GM12878 (cell line): ENCODE results near the gene PLVAP. TPM values are rescaled to one million over a fixed set of nuclear protein-coding genes. Genes with fewer than 3 reads are reported as not detected.

ENCODE experiments used
- ASH2L ChIP-seq: fragments of 300-600, 200-600 bp; sonication (generic); IDR thresholded peaks from 2 replicates; pipeline ENCODE4 v1.6.1; 2017; ENCODE audit warnings: low read depth, mild to moderate bottlenecking, borderline replicate concordance
- BHLHE40 ChIP-seq, 2 experiments: fragments of 450-650 bp in 1 of 2; IDR thresholded peaks; 2 replicates each; pipeline ENCODE4 v1.6.1; 2011 to 2017; ENCODE audit warnings: low read depth in 2 of 2, borderline replicate concordance in 1 of 2, improper control_type of control experiment in 1 of 2, low read length in 1 of 2, mild to moderate bottlenecking in 1 of 2
- CEBPB ChIP-seq, 2 experiments: fragments of 150-350 bp in 1 of 2; IDR thresholded peaks; 2 replicates each; pipeline ENCODE4 v1.6.1; 2012 to 2014; ENCODE audit warnings: low read depth in 2 of 2, low read length in 2 of 2, borderline replicate concordance in 1 of 2, inconsistent platforms in 1 of 2
- CHD2 ChIP-seq: IDR thresholded peaks from 2 replicates; pipeline ENCODE4 v1.6.1; 2011; ENCODE audit warnings: low read depth, low read length, improper control_type of control experiment, borderline replicate concordance
- CREB1 ChIP-seq: IDR thresholded peaks from 2 replicates; pipeline ENCODE4 v1.6.1; 2012; ENCODE audit warnings: low read depth, mild to moderate bottlenecking, inconsistent platforms
- FOXM1 ChIP-seq: IDR thresholded peaks from 2 replicates; pipeline ENCODE4 v1.6.1; 2012; ENCODE audit warnings: low read depth, mild to moderate bottlenecking, inconsistent platforms, low read length, moderate library complexity
- HDGF ChIP-seq: fragments of 450-650 bp; IDR thresholded peaks from 2 replicates; pipeline ENCODE4 v1.6.1; 2016; ENCODE audit warnings: antibody characterized with exemption
- MEF2B ChIP-seq: fragments of 450-650 bp; IDR thresholded peaks from 2 replicates; pipeline ENCODE4 v1.6.1; 2018; ENCODE audit warnings: mild to moderate bottlenecking, moderate library complexity; ENCODE audit not compliant: partially characterized antibody, poor library complexity, severe bottlenecking
- MTA2 ChIP-seq: fragments of 450-650 bp; IDR thresholded peaks from 2 replicates; pipeline ENCODE4 v1.6.1; 2016; ENCODE audit warnings: low read depth, mild to moderate bottlenecking, moderate library complexity
- NFIC ChIP-seq: IDR thresholded peaks from 2 replicates; pipeline ENCODE4 v1.6.1; 2012; ENCODE audit warnings: low read depth, mild to moderate bottlenecking, inconsistent platforms, low read length, moderate library complexity
- PAX5 ChIP-seq: IDR thresholded peaks from 2 replicates; pipeline ENCODE4 v1.6.1; 2011; ENCODE audit warnings: low read depth, low read length, borderline replicate concordance
- PAX8 ChIP-seq: fragments of 450-650 bp; IDR thresholded peaks from 2 replicates; pipeline ENCODE4 v1.6.1; 2017; ENCODE audit warnings: mild to moderate bottlenecking, moderate library complexity
- RAD51 ChIP-seq: fragments of 450-650 bp; IDR thresholded peaks from 2 replicates; pipeline ENCODE4 v1.6.1; 2016; ENCODE audit warnings: moderate library complexity, mild to moderate bottlenecking, inconsistent platforms
- RFX5 ChIP-seq: IDR thresholded peaks from 2 replicates; pipeline ENCODE4 v1.6.1; 2011; ENCODE audit warnings: low read depth, low read length, improper control_type of control experiment
- RUNX3 ChIP-seq: IDR thresholded peaks from 2 replicates; pipeline ENCODE4 v1.6.1; 2012; ENCODE audit warnings: low read length, inconsistent platforms
- SIX5 ChIP-seq: IDR thresholded peaks from 2 replicates; pipeline ENCODE4 v1.6.1; 2011; ENCODE audit warnings: mild to moderate bottlenecking, low read depth, low read length, moderate library complexity; ENCODE audit not compliant: severe bottlenecking
- SMAD1 ChIP-seq: fragments of 450-650 bp; IDR thresholded peaks from 2 replicates; pipeline ENCODE4 v1.6.1; 2018; ENCODE audit warnings: mild to moderate bottlenecking, low read depth; ENCODE audit not compliant: partially characterized antibody
- SMAD5 ChIP-seq: IDR thresholded peaks from 2 replicates; pipeline ENCODE4 v1.6.1; 2016; ENCODE audit warnings: antibody characterized with exemption, low read depth
- SMARCA5 ChIP-seq: fragments of 450-650 bp; IDR thresholded peaks from 2 replicates; pipeline ENCODE4 v1.6.1; 2017; ENCODE audit warnings: mild to moderate bottlenecking
- SPI1 ChIP-seq: IDR thresholded peaks from 2 replicates; pipeline ENCODE4 v1.6.1; 2011; ENCODE audit warnings: low read depth, mild to moderate bottlenecking, low read length, moderate library complexity, borderline replicate concordance; ENCODE audit not compliant: insufficient read depth
- SREBF1 ChIP-seq: IDR thresholded peaks from 2 replicates; pipeline ENCODE4 v1.6.1; 2012; ENCODE audit warnings: mild to moderate bottlenecking, low read length
- TARDBP ChIP-seq: IDR thresholded peaks from 2 replicates; pipeline ENCODE4 v1.6.1; 2016; ENCODE audit warnings: borderline replicate concordance
- ZZZ3 ChIP-seq: IDR thresholded peaks from 2 replicates; pipeline ENCODE4 v1.6.1; 2011; ENCODE audit warnings: low read depth; ENCODE audit not compliant: control insufficient read depth, insufficient read length
- polyA plus RNA-seq, 11 experiments: library from polyadenylated mRNA; depleted of rRNA in 4 of 11; unstranded in 6 of 11; stranded (reverse) in 5 of 11; fragments of >200 nt; fragmentation: Nextera tagmentation in 4 of 11; fragmentation: Illumina TruSeq in 1 of 11; extraction: Ambion mirVana in 4 of 11; extraction: Trizol in 1 of 11; gene quantifications; 1 replicate in 1 of 11; 2 replicates in 10 of 11; pipeline versions ENCODE4 v1.2.1 to v1.2.3, GENCODE V29; 2011 to 2016; ENCODE audit warnings: inconsistent platforms in 2 of 11, missing spikeins in 2 of 11, low read depth in 1 of 11
- total RNA-seq, 4 experiments: library from RNA; depleted of rRNA in 3 of 4; stranded (reverse); fragments of >200 nt in 3 of 4; fragmentation: Illumina TruSeq in 1 of 4; extraction: Trizol in 1 of 4; gene quantifications; 2 replicates each; pipeline versions ENCODE4 v1.2.1 to v1.2.3, GENCODE V29; 2013 to 2021
- TF ChIP-seq, protein P1 (sequence below): IDR thresholded peaks from 2 replicates; pipeline ENCODE4 v1.6.1; 2011; ENCODE audit warnings: mild to moderate bottlenecking, low read depth, low read length, moderate library complexity; ENCODE audit not compliant: insufficient replicate concordance
- TF ChIP-seq, protein P2 (sequence below): IDR thresholded peaks from 2 replicates; pipeline ENCODE4 v1.6.1; 2012; ENCODE audit warnings: mild to moderate bottlenecking, low read depth, low read length
- TF ChIP-seq, protein P3 (sequence below): fragments of 450-650 bp; conservative IDR thresholded peaks from 2 replicates; pipeline ENCODE4 v1.6.1; 2017; ENCODE audit warnings: mild to moderate bottlenecking, moderate library complexity

The PLVAP gene
- total and polyA plus RNA-seq, 10 of the 15 experiments (the other 5 are each of a cell fraction or from before 2014, with no cell fraction given): 0.03 to 0.54 (median 0.06) TPM; not detected in 4

DNA sequence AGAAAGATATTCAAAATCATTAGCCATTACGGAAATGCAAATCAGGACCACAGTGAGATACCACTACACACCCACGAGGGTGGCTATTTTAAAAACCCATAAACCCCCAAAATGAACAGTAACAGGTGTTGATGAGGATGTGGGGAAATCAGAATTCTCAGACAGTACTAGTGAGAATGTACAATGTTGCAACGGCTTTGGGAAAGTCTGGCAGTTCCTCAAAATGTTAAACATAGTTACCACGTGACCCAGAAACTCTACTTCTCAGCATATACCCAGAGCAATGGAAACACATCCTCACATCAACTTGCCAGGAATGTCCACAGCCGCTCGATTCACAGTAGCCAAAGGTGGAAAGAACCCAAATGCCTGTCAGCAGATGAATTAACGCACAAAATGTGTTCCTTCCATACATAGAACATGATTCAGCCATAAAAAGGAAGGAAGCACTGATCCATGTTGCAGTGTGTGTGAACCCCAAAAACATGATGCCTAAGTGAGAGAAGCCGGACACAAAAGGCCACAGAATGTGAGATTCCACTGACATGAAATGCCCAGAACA lies 7.0 kb downstream of the PLVAP start (continued):
- TF ChIP-seq, protein P1, sequence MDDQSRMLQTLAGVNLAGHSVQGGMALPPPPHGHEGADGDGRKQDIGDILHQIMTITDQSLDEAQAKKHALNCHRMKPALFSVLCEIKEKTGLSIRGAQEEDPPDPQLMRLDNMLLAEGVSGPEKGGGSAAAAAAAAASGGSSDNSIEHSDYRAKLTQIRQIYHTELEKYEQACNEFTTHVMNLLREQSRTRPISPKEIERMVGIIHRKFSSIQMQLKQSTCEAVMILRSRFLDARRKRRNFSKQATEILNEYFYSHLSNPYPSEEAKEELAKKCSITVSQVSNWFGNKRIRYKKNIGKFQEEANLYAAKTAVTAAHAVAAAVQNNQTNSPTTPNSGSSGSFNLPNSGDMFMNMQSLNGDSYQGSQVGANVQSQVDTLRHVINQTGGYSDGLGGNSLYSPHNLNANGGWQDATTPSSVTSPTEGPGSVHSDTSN: no peak
- TF ChIP-seq CREB1 (peak; percentile 21; the same call in 1 of the 2 replicates), RUNX3 (peak; percentile 94), PAX8 (0 out of 2 replicates have a peak, but pooled peaks have one; percentile 53), SMARCA5 (0 out of 2 replicates have a peak, but pooled peaks have one; percentile 33), RAD51 (peak; percentile 97), ZZZ3 (no peak), HDGF (no peak), NFIC (peak; percentile 83), SMAD1 (no peak), SPI1 (peak; percentile 91), BHLHE40 (IDR thresholded peaks at IDR 0.05; ENCODE audit: borderline replicate concordance in 1 of 2, low read depth in 2 of 2, low read length in 1 of 2) (peak; percentile 72 to 73; a peak in 3 of 4 replicates), SREBF1 (no peak), MEF2B (peak; percentile 91), CHD2 (0 out of 2 replicates have a peak, but pooled peaks have one; percentile 22), FOXM1 (peak; percentile 80; the same call in 1 of the 2 replicates), PAX5 (no peak; the same call in 1 of the 2 replicates), SMAD5 (no peak), CEBPB (IDR thresholded peaks at IDR 0.05; ENCODE audit: borderline replicate concordance in 1 of 2, low read depth in 2 of 2, low read length in 2 of 2) (peak; percentile 46 to 63; a peak in 2 of 4 replicates), TARDBP (no peak), ASH2L (no peak), RFX5 (no peak), SIX5 (no peak), MTA2 (peak; percentile 90)
- TF ChIP-seq, protein P2, sequence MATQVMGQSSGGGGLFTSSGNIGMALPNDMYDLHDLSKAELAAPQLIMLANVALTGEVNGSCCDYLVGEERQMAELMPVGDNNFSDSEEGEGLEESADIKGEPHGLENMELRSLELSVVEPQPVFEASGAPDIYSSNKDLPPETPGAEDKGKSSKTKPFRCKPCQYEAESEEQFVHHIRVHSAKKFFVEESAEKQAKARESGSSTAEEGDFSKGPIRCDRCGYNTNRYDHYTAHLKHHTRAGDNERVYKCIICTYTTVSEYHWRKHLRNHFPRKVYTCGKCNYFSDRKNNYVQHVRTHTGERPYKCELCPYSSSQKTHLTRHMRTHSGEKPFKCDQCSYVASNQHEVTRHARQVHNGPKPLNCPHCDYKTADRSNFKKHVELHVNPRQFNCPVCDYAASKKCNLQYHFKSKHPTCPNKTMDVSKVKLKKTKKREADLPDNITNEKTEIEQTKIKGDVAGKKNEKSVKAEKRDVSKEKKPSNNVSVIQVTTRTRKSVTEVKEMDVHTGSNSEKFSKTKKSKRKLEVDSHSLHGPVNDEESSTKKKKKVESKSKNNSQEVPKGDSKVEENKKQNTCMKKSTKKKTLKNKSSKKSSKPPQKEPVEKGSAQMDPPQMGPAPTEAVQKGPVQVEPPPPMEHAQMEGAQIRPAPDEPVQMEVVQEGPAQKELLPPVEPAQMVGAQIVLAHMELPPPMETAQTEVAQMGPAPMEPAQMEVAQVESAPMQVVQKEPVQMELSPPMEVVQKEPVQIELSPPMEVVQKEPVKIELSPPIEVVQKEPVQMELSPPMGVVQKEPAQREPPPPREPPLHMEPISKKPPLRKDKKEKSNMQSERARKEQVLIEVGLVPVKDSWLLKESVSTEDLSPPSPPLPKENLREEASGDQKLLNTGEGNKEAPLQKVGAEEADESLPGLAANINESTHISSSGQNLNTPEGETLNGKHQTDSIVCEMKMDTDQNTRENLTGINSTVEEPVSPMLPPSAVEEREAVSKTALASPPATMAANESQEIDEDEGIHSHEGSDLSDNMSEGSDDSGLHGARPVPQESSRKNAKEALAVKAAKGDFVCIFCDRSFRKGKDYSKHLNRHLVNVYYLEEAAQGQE: no peak
- TF ChIP-seq, protein P3, sequence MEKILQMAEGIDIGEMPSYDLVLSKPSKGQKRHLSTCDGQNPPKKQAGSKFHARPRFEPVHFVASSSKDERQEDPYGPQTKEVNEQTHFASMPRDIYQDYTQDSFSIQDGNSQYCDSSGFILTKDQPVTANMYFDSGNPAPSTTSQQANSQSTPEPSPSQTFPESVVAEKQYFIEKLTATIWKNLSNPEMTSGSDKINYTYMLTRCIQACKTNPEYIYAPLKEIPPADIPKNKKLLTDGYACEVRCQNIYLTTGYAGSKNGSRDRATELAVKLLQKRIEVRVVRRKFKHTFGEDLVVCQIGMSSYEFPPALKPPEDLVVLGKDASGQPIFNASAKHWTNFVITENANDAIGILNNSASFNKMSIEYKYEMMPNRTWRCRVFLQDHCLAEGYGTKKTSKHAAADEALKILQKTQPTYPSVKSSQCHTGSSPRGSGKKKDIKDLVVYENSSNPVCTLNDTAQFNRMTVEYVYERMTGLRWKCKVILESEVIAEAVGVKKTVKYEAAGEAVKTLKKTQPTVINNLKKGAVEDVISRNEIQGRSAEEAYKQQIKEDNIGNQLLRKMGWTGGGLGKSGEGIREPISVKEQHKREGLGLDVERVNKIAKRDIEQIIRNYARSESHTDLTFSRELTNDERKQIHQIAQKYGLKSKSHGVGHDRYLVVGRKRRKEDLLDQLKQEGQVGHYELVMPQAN: 0 out of 2 replicates have a peak, but pooled peaks have one; percentile 41
